Right lobe of liver (tissue), 6 donors: ENCODE results near the gene SEMA4G. TPM values are rescaled to one million over a fixed set of nuclear protein-coding genes. Genes with fewer than 3 reads are reported as not detected.

ENCODE experiments used
- ATAC-seq, 4 donors: fragments of 200-7000 bp; cut with Tn5 transposase; one replicate each; pipeline ENCODE4 v1.9.1; 2020; ENCODE audit warnings: mild to moderate bottlenecking in 4 of 4, moderate library complexity in 4 of 4
- DNase-seq, 3 donors: peaks; one replicate each; pipeline ENCODE4 v3.0.0-alpha.2; 2020
- H3K27ac ChIP-seq, 3 donors: fragments of 200-600 bp; one replicate each; pipeline ENCODE4 v1.8.0; 2022
- H3K27me3 ChIP-seq, 2 donors: fragments of 200-600 bp; one replicate each; pipeline ENCODE4 v1.8.0; 2022
- H3K36me3 ChIP-seq, 4 donors: fragments of 200-600 bp; sonication (generic) in 1 of 4; one replicate each; pipeline versions ENCODE4 v1.5.1 to v1.8.0; 2017 to 2022; ENCODE audit warnings: control low read depth in 1 of 4
- H3K4me1 ChIP-seq, 4 donors: fragments of 200-600 bp; sonication (generic) in 1 of 4; one replicate each; pipeline versions ENCODE4 v1.5.1 to v1.8.0; 2017 to 2022; ENCODE audit warnings: control low read depth in 1 of 4
- H3K4me3 ChIP-seq, 3 donors: fragments of 200-600 bp; one replicate each; pipeline ENCODE4 v1.8.0; 2022
- H3K9me3 ChIP-seq, 4 donors: fragments of 200-600 bp; sonication (generic) in 1 of 4; one replicate each; pipeline versions ENCODE4 v1.5.1 to v1.8.0; 2017 to 2022; ENCODE audit warnings: control low read depth in 1 of 4
- CTCF ChIP-seq, 4 donors: fragments of 200-600 bp in 3 of 4; fragments of 450-650 bp in 1 of 4; IDR thresholded peaks; one replicate each; pipeline versions ENCODE4 v1.5.1 to v1.8.0; 2016 to 2022; ENCODE audit warnings: antibody characterized with exemption in 4 of 4, mild to moderate bottlenecking in 2 of 4
- POLR2A ChIP-seq: fragments of 450-650 bp; IDR thresholded peaks from one replicate; pipeline ENCODE4 v1.6.1; 2017; ENCODE audit warnings: antibody characterized with exemption, mild to moderate bottlenecking
- WGBS: methylation state at CpG from one replicate; pipeline ENCODE4 v1.1.6; 2018; ENCODE audit warnings: low coverage, low lambda C conversion rate; ENCODE audit not compliant: insufficient coverage; ENCODE audit errors: missing lambda C conversion rate; 5-methylcytosine and 5-hydroxymethylcytosine counted together
- intact Hi-C, 2 donors: fragments of 100-400 bp; cut with DNase I; formaldehyde crosslinking; loops; one replicate each; pipeline versions ENCODE4 v1.11.2 to v1.14.1; 2022
- total RNA-seq, 6 experiments: library from RNA; depleted of rRNA in 2 of 6; stranded (reverse); fragments of >200 nt in 2 of 6; fragmentation: NEBNext Ultra II Directional in 3 of 6; extraction: Animal tissue kit (Norgen Biotek cat#: 25700) in 3 of 6; gene quantifications; one replicate each; pipeline versions ENCODE4 v1.1.0 to v1.2.4, GENCODE V29; 2016 to 2023
- donor health status: DM: no; HTN: yes; CAD: no.
- donor health status: DM: no; HTN: no; CAD: no.
- donor health status: DM: no; HTN: no; CAD: no.
- donor health status: DM: no; HTN: yes; CAD: no.
- donor health status: DM: no; HTN: yes; CAD: no.

SEMA4G gene
- total RNA-seq, 6 experiments from 2014 or later: 24.7 to 129 (median 38.4) TPM

GRCh38 chr10:100963826-100964225 lies 5.5 kb upstream of the SEMA4G start:
- DNase-seq (no peak), ATAC-seq (peak in 3 of 4 donors; percentile 44 to 51 (median 47))
- Histone ChIP-seq H3K36me3 (peaks cover 5 to 12% (median 8%) of the 10 kb centered on the region in 4 donors), H3K27me3 (no peaks in the 10 kb centered on the region), H3K27ac (no peak overlapping the region), H3K4me1 (peaks cover 0 to 26% (median 8%) of the 10 kb centered on the region in 4 donors), H3K9me3 (no peaks in the 10 kb centered on the region), H3K4me3 (no peak overlapping the region)
- intact Hi-C loops: no loop called here
- WGBS: 75% methylated on average over 1 of the region's 1 CpG
- no peak for TF ChIP-seq POLR2A
- TF ChIP-seq CTCF (IDR thresholded peaks at IDR 0.05): no peak

GRCh38 chr10:100965820-100966219 lies 3.5 kb upstream of the SEMA4G start:
- Histone ChIP-seq H3K27me3 (no peaks in the 10 kb centered on the region), H3K4me3 (no peak overlapping the region), H3K36me3 (peaks cover 0 to 7% (median 2%) of the 10 kb centered on the region in 4 donors), H3K4me1 (peaks cover 0 to 28% (median 8%) of the 10 kb centered on the region in 4 donors), H3K27ac (no peak overlapping the region), H3K9me3 (no peaks in the 10 kb centered on the region)
- ATAC-seq (no peak), DNase-seq (no peak)
- no peak for TF ChIP-seq CTCF (IDR thresholded peaks at IDR 0.05)
- TF ChIP-seq POLR2A: no peak
- WGBS: 66% methylated on average over 4 of the region's 5 CpGs
- intact Hi-C loops: no loop called here

- no peak overlapping the region for H3K27ac ChIP-seq
- H3K9me3 ChIP-seq: no peaks in the 10 kb centered on the region
- TF ChIP-seq CTCF (IDR thresholded peaks at IDR 0.05): no peak
- DNase-seq (no peak), ATAC-seq (no peak)
- WGBS: 67% methylated on average over 1 of the region's 2 CpGs
- intact Hi-C loops: no loop called here
- H3K4me3 ChIP-seq: no peak overlapping the region
- no peaks in the 10 kb centered on the region for H3K27me3 ChIP-seq
- peaks cover 0 to 7% (median 2%) of the 10 kb centered on the region in 4 donors for H3K36me3 ChIP-seq
- peaks cover 0 to 33% (median 10%) of the 10 kb centered on the region in 4 donors for H3K4me1 ChIP-seq
These were observed 2.4 kb upstream of the SEMA4G start for GRCh38 chr10:100966887-100967286.

GRCh38 chr10:100967332-100967731 lies 2.0 kb upstream of the SEMA4G start:
- TF ChIP-seq POLR2A: no peak
- no peak for TF ChIP-seq CTCF (IDR thresholded peaks at IDR 0.05)

More at GRCh38 chr10:100967332-100967731, 2.0 kb upstream of the SEMA4G start:
- no peaks in the 10 kb centered on the region for H3K9me3 ChIP-seq
- H3K27ac ChIP-seq: no peak overlapping the region
- H3K36me3 ChIP-seq: peaks cover 0 to 7% (median 2%) of the 10 kb centered on the region in 4 donors
- H3K4me3 ChIP-seq: no peak overlapping the region
- H3K4me1 ChIP-seq: peaks cover 0 to 37% (median 14%) of the 10 kb centered on the region in 4 donors
- intact Hi-C loops: no loop called here
- DNase-seq (no peak), ATAC-seq (no peak)
- 86% methylated on average over 1 of the region's 2 CpGs for WGBS
- H3K27me3 ChIP-seq: no peaks in the 10 kb centered on the region
